Ovary (tissue), 10 donors: Measurements from ENCODE around the gene ZBTB7A. TPM values are rescaled to one million over a fixed set of nuclear protein-coding genes. Genes with fewer than 3 reads are reported as not detected.

ENCODE experiments used
- DNase-seq, 5 donors: peaks; one replicate each; pipeline ENCODE4 v3.0.0-alpha.2; 2019 to 2020
- H3K27ac ChIP-seq, 2 donors: fragments of 200-600 bp; one replicate each; pipeline versions ENCODE4 v1.5.1 to v1.8.0; 2019 to 2022
- H3K27me3 ChIP-seq: fragments of 200-600 bp; one replicate; pipeline ENCODE4 v1.8.0; 2022
- H3K36me3 ChIP-seq: fragments of 200-600 bp; sonication (generic); one replicate; pipeline ENCODE4 v1.5.1; 2019
- H3K4me1 ChIP-seq: one replicate; pipeline ENCODE4 v1.8.1; 2013; ENCODE audit warnings: mild to moderate bottlenecking, moderate library complexity; ENCODE audit not compliant: insufficient read depth
- H3K4me3 ChIP-seq: fragments of 200-600 bp; sonication (generic); one replicate; pipeline ENCODE4 v1.5.1; 2017
- H3K9me3 ChIP-seq, 2 donors: fragments of 200-600 bp in 1 of 2; sonication (generic) in 1 of 2; one replicate each; pipeline versions ENCODE4 v1.5.1 to v1.8.1; 2013 to 2019; ENCODE audit warnings: mild to moderate bottlenecking in 1 of 2, moderate library complexity in 1 of 2
- CTCF ChIP-seq, 3 donors: fragments of 450-650 bp in 2 of 3; fragments of 200-600 bp in 1 of 3; IDR thresholded peaks; one replicate each; pipeline versions ENCODE4 v1.5.1 to v1.8.0; 2016 to 2022; ENCODE audit warnings: antibody characterized with exemption in 3 of 3, mild to moderate bottlenecking in 1 of 3
- EP300 ChIP-seq: sonication (generic); formaldehyde crosslinking; IDR thresholded peaks from one replicate; pipeline ENCODE4 v1.6.1; 2017; ENCODE audit warnings: antibody characterized with exemption
- POLR2A ChIP-seq: fragments of 450-650 bp; IDR thresholded peaks from one replicate; pipeline ENCODE4 v1.6.1; 2017; ENCODE audit warnings: antibody characterized with exemption, mild to moderate bottlenecking, moderate library complexity
- WGBS, 3 donors: extraction: QIAGEN DNeasy Blood & Tissue Kit in 1 of 3; methylation state at CpG; one replicate each; pipeline versions ENCODE4 v1.1.5 to v1.1.7; 2013 to 2017; 5-methylcytosine and 5-hydroxymethylcytosine counted together
- intact Hi-C, 4 donors: fragments of 100-400 bp; cut with DNase I; formaldehyde crosslinking; loops; one replicate each; pipeline versions ENCODE4 v1.11.0 to v1.15.1; 2022 to 2023
- long read RNA-seq, 3 donors: library from polyadenylated mRNA in 2 of 3; unstranded in 2 of 3; transcript quantifications; one replicate each; pipeline ENCODE4 v2.0.0 and lab custom pipeline, GENCODE V29; 2021 to 2026
- polyA plus RNA-seq, 2 donors: library from polyadenylated mRNA; stranded (reverse); fragments of 200-250 nt in 1 of 2; fragments of 350-450 nt in 1 of 2; fragmentation: Illumina TruSeq in 1 of 2; extraction: RNeasy Lipid Tissue Mini Kit (QIAGEN cat#74804) in 1 of 2; gene quantifications; one replicate each; pipeline ENCODE4 v1.2.3, GENCODE V29; 2013 to 2014
- total RNA-seq, 7 donors: library from RNA; depleted of rRNA in 2 of 7; stranded (reverse); fragments of >200 nt in 2 of 7; fragmentation: NEBNext Ultra II Directional in 3 of 7; extraction: Animal tissue kit (Norgen Biotek cat#: 25700) in 3 of 7; gene quantifications; one replicate each; pipeline versions ENCODE4 v1.1.0 to v1.2.4, GENCODE V29; 2016 to 2023
- donor health status: DM: no; HTN: no; CAD: no; lungs with moderate emphysema.
- donor health status: DM: no; HTN: no; CAD: no.
- donor health status: Bipolar disorder and iron deficiency.
- donor health status: DM: yes; HTN: yes; CAD: no.
- donor health status: DM: no; HTN: no; CAD: no.
- donor health status: DM: yes; HTN: yes; CAD: no.

Gene ZBTB7A
- total RNA-seq = 10 to 100 TPM; 25.0 to 56.4 (median 38.7) TPM
- 10 to 100 TPM in 1 of 2 donors, 1 to 10 TPM in 1; 9.1 to 16.8 TPM for polyA plus RNA-seq
- long read RNA-seq, donor 1, partial matches to known transcripts = 0 of 4 reads
- long read RNA-seq, donor 1, other reads (novel, unspliced or antisense) = 4 of 4 reads
- long read RNA-seq, donor 2, full-length matches to known transcripts = 5 of 5 reads
- long read RNA-seq, donor 2, partial matches to known transcripts = 0 of 5 reads
- long read RNA-seq, donor 2, other reads (novel, unspliced or antisense) = 0 of 5 reads
- long read RNA-seq, donor 3, full-length matches to known transcripts = 15 of 41 reads
- long read RNA-seq, donor 3, partial matches to known transcripts = 5 of 41 reads
- long read RNA-seq, donor 3, other reads (novel, unspliced or antisense) = 21 of 41 reads

- Histone ChIP-seq H3K4me1 (peaks cover 21% of the 10 kb centered on the region), H3K36me3 (no peaks in the 10 kb centered on the region), H3K27ac (peak within 1 kb of the TSS; percentile 93 to 96), H3K27me3 (no peaks in the 10 kb centered on the region), H3K9me3 (no peaks in the 10 kb centered on the region), H3K4me3 (peak within 1 kb of the TSS; percentile 91)
- intact Hi-C loops = no loop called here
- TF ChIP-seq POLR2A (no peak), CTCF (IDR thresholded peaks at IDR 0.05) (no peak), EP300 (no peak)
- DNase-seq = peak; percentile 77 to 85 (median 83)
- WGBS, 3 donors = 0 to 3% (median 1%) methylated on average over 17 to 84 of the region's 85 CpGs
Measured at GRCh38 chr19:4066682-4067395, at the start of gene ZBTB7A. Gene ZBTB7A (minus strand): TSS chr19:4066899. CDS start chr19:4055232, 11,667 bp downstream.

- peaks cover 2% of the 10 kb centered on the region for H3K4me1 ChIP-seq
- H3K27ac ChIP-seq = no peak overlapping the region
- H3K4me3 ChIP-seq = no peak overlapping the region
- H3K27me3 ChIP-seq = no peaks in the 10 kb centered on the region
- H3K9me3 ChIP-seq = no peaks in the 10 kb centered on the region
- intact Hi-C loops = loop anchor here in 1 of 4 donors (10.0 kb wide), 1 partner anchor 101 kb away; no protein-coding TSS in a partner anchor
- no peak for TF ChIP-seq EP300
- TF ChIP-seq POLR2A = no peak
- TF ChIP-seq CTCF (IDR thresholded peaks at IDR 0.05) = no peak
- H3K36me3 ChIP-seq = no peaks in the 10 kb centered on the region
- no peak for DNase-seq
- WGBS, 3 donors = 80 to 87% (median 82%) methylated on average over 13 of the region's 13 CpGs
Measured at GRCh38 chr19:4115818-4116385, 49.2 kb upstream of the ZBTB7A start.

- no peaks in the 10 kb centered on the region for H3K27me3 ChIP-seq
- WGBS, 3 donors = 74 to 76% (median 76%) methylated on average over 27 of the region's 27 CpGs
- DNase-seq = no peak
- no peak overlapping the region for H3K27ac ChIP-seq
- no peaks in the 10 kb centered on the region for H3K4me1 ChIP-seq
- no peak overlapping the region for H3K4me3 ChIP-seq
- intact Hi-C loops = loop anchor here in 1 of 4 donors (10.0 kb wide), 1 partner anchor 100 kb away; no protein-coding TSS in a partner anchor
- TF ChIP-seq CTCF (IDR thresholded peaks at IDR 0.05) (no peak), POLR2A (no peak)
- no peaks in the 10 kb centered on the region for H3K36me3 ChIP-seq
- H3K9me3 ChIP-seq = no peaks in the 10 kb centered on the region
Measured at GRCh38 chr19:4115050-4115817, 48.5 kb upstream of the ZBTB7A start.

GRCh38 chr19:4114181-4114580 is 47.5 kb upstream of the ZBTB7A start:
- no peaks in the 10 kb centered on the region for H3K36me3 ChIP-seq
- no peak for DNase-seq
- no peaks in the 10 kb centered on the region for H3K27me3 ChIP-seq
- no peaks in the 10 kb centered on the region for H3K9me3 ChIP-seq
- H3K27ac ChIP-seq = no peak overlapping the region
- intact Hi-C loops = loop anchor here in 1 of 4 donors (10.0 kb wide), 1 partner anchor 99 kb away; no protein-coding TSS in a partner anchor
- no peak overlapping the region for H3K4me3 ChIP-seq
- WGBS, 3 donors = 86 to 87% (median 87%) methylated on average over 19 of the region's 19 CpGs
- H3K4me1 ChIP-seq = no peaks in the 10 kb centered on the region
- TF ChIP-seq EP300 = no peak
- TF ChIP-seq CTCF (IDR thresholded peaks at IDR 0.05) = no peak
- TF ChIP-seq POLR2A = no peak
